HG03575 (cell line): Measurements from ENCODE around the gene ZEB2.

Experiments used
- ATAC-seq: cut with Tn5 transposase; IDR thresholded peaks from one replicate; pipeline ENCODE4 v1.9.1; 2021; ENCODE audit not compliant: unreplicated experiment, insufficient number of reproducible peaks, low FRiP score; ENCODE audit errors: extremely low read depth

ZEB2 gene

GRCh38 chr2:144533221-144533620 lies 13.3 kb upstream of the ZEB2 start:
- no peak for ATAC-seq

DNA sequence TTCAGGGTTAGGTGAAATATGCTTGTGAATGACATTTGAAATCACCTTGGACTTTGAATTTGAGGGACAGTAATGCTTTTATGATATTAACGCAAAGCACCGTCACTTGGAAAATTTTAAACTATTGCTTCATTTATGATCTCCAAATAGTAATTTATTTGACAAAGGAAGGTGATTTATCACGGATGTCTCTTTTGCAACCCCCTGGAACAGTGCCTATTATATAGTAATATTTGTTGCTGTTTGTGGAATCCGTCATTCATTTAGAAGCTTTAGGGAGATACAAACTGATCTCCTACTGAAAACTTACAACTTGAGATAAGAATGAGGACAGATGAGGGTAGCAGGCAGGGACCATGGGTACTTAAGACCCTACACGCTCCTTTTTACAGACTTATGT lies 10.7 kb upstream of the ZEB2 start:
- ATAC-seq: no peak

DNA sequence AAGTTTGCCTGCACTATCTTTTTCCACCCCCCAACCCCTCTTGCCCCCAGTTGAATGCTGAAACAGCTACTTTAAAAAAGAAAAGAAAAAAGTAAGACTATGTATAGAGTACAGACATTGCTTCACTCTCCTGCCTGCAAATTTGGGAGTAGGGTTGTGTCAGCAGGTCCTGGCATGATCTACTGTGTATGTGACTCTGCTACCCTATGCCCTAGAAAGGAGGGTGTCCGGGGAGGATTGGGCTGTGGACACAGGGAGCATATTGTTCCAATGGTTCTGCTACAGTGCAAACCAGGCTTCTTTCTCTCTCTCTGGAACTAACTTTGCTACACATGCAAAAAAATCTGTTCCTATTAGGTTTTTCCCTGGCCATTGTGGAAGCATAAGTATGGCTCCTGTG lies 9.9 kb upstream of the ZEB2 start:
- no peak for ATAC-seq

- ATAC-seq: no peak
Measured at GRCh38 chr2:144528108-144528507, 8.2 kb upstream of the ZEB2 start.

GRCh38 chr2:144526831-144527230 lies 6.9 kb upstream of the ZEB2 start:
- ATAC-seq: no peak

GRCh38 chr2:144524118-144525009 lies 4.4 kb upstream of the ZEB2 start:
- ATAC-seq: no peak

DNA sequence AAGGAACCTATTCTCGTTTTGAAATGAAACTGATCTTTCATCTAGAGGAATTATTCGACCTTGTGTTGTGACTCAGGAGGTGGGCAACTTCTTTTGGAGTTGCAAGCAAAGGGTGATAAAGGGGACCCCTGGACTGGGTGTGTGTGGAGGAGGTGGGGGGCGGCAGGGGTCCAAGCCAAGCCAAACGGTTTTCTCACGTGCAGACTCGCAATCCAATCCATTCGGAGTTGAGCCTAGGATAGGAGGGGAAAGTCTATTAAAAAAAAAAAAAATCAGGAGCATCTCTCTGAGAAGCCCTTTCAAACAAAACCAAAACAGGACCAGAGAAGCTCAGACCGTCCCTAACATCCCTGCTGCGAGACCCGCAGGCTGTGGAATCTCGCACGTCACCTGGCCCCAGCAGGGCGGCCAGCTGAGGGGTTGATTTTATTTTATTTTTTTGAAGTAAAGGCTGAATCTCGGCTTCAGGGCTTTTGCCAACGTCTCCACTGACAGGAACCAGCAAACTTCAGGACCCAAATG lies 3.7 kb upstream of the ZEB2 start:
- ATAC-seq: no peak

DNA sequence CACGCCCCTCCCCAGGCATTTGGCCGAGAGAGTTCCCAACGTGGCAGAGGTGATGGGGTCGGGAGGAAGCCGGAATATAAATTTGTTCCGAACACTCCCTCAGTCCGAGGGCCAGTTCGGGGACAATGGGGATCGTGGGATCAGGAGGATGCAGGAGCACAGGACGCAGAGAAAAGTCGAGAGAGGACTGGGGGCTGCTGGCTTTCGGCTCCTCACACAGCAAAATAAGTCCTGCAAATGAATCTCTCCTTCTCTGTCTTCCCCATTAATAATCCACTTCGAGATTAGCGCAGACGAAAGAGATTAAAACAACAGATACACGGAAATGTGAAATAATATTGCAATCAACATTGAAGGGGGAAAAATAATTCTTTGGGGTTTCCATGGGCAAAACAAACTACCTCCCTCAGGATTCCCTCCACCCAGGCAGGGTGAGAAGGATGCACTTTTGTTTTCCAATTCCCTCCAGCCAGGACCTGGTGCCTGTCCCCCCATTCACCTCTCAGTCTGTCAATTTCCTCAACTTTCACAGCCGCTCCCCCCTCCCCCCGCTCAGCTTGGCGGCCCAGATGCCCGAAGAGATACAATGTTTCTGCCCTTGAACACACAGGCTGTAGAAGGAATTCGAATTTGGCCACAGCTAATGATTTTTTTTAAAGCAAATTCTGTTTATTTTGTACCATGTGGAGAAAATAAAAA lies 3.1 kb upstream of the ZEB2 start:
- no peak for ATAC-seq

DNA sequence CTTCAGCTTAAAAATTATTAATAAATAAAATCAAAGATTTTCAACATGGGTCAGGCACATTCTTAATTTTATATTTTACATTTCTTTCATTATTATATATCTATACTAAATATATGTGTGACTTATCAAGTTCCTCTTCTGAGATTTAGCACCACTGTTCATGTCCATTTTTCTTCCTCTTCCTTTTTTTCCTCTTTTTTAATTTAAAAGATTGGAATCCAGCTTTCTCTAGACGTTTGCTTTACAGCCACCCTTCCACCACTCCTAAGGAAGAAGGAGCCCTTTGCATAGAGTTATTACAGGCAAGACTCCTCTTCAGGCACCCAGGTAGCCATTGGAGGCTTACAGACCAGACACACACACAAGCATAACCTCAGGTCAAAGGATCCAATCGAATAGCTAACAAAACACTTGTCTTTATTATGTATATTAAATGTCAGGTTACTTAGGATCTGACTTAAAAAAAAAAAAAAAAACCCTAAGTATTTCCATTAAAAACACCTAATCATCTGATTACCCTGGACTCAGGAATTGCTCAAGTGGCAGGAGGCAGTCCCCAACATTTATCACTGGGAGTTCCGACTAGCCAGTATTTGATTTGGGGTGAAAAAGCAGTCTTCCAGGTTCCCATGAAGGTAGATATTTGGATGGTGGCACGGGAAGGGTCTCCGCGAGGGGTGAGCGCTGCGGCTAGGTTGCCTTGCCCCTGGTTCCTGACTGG lies 2.4 kb upstream of the ZEB2 start:
- no peak for ATAC-seq

DNA sequence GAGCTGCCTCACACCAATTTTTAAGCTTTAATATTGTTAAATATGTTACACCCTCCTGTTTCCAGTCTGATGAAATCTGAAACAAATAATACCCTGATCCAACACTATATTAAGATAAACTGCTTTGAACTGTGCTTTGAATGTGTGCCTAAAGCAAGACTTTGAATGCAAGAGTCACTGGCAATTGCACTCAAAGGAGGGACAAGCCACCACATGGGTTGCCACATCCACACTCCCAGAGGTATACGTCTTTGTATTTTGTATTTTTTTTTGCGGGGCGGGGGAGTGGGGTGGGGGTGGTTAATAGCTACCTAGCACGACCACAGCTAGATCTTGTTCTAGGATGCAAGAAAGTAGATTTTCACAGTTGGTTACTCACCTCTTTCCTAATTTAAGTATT lies 1.8 kb upstream of the ZEB2 start:
- no peak for ATAC-seq

DNA sequence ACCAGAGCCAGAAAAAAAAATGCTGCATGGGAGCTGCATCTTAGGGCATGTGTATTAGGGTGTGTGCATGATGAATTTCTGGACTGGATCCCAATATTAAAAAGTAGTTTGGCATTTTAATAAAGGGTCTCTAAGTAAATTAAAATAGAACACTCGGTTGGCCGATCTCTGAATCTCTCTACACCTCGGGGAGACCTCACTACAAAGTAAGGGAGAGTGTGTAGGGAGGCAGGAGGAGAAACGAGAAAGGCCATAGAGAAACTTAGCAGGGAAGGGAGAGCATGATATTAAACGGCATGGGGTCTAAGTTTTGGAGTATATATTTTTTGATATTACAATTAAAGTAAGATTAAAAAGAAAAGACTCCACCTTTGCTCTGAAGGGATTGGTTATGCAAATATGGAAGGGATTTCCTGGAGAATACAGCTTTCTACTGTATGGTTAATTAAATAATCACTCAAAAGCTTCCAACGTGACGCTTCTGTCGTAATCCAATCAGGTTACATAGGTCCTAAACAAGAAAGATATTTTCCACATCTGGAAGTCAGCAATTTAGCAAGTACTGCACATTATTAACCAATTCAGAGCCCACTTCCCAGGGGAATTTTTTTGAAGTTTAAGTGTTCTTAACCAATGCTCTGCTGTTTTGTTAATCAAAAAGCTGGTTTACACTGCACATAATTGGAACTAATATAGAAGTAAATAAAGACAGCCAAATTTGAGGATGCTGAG lies 1.0 kb upstream of the ZEB2 start:
- ATAC-seq: no peak

DNA sequence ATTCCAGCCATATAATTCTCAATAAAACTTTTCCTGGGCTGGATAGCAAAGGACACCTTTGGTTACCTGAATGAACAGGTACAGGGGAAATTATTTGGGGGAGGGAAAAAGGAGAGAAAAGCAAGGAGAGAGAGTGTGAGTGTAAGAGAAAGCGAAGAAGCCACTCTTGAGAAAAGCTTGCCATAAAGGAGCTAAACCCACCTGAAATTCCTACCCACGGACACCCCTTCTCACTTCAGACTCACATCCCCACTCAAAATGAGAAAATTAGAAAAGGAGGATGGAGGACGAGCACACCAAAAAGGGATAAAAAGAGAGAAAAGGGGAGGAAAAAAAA lies 354 bp downstream of the ZEB2 start:
- no peak for ATAC-seq

- peak; percentile 65 for ATAC-seq
Measured at GRCh38 chr2:144518748-144519596, 947 bp downstream of the ZEB2 start.

GRCh38 chr2:144517866-144518747 lies 1.8 kb downstream of the ZEB2 start:
- no peak for ATAC-seq

DNA sequence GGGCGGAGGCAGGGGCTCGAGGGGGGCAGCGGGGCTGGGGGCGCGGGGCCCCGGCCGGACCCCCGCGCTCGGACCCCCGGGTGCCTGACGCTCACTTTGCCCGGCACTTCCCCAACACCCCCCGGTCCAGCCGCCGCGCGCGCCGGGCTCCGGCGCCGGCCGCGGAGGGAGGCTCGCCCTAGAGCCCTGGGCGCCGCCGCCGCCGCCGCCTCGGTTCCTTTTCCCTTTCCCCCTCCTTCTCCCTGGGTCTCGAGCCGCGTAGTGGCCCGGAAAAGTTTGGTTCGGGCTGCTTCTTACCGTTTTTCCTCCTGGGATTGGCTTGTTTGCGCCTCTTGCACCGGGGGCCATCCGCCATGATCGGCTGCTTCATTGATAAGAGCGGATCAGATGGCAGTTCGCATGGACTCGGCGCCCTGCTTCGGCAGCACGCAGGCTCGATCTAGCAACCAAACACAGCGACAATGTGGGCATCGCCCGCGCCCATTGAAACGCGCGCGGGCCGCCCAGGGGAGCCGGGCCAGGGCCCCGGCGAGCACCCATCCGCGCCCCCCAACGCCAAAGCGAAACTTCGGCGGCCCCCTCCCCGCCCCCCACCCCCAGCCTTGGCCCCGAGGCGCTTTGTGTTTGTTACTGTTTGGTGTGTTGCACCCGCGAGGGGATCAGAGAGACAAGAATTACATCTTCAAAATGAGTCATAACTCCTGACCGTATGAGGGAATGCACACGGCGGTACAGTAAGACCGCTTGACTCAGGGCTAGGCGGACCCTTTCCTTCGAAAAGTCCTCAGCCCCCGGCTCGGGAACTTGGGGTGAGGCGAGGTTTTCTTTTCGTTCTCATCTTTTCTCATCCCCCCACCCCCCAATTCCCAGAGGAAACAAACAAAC lies 2.7 kb downstream of the ZEB2 start:
- ATAC-seq: no peak

- ATAC-seq: no peak
Measured at GRCh38 chr2:144516411-144516980, 3.4 kb downstream of the ZEB2 start.
